ENCODE data around the gene TAPBP. TPM values are rescaled to one million over a fixed set of nuclear protein-coding genes. Genes with fewer than 3 reads are reported as not detected.
A peak's percentile ranks its signal among the peaks of the same experiment; 100 is the strongest.
"Not testable (repeated sequence)": the region's sequence is repeated elsewhere in the genome, so short reads cannot be mapped to it uniquely, and the experiment has no call there.

The TAPBP gene
- total and polyA plus RNA-seq, 9 of the 15 experiments (the other 6 are each of a cell fraction or from before 2014, with no cell fraction given): 5.6 to 74.0 (median 22.3) TPM

- FAIRE-seq; H3K4me3 ChIP-seq; H3K27me3 ChIP-seq (ENCODE audit: control insufficient read depth in 2 of 2, insufficient read depth in 2 of 2, low read length in 2 of 2); H3K9me1 ChIP-seq (ENCODE audit: control insufficient read depth, insufficient read depth, low read length); ATAC-seq; H3K9me3 ChIP-seq (replicated peaks; ENCODE audit: control insufficient read depth, insufficient read depth, low read depth, low read length); DNase-seq (ENCODE audit: extremely low read depth in 1 of 4, low spot score in 3 of 4); H3K79me2 ChIP-seq (ENCODE audit: control insufficient read depth, insufficient read depth, low read length); H4K20me1 ChIP-seq (replicated peaks; ENCODE audit: control insufficient read depth, insufficient read depth, low read length); in situ Hi-C loops (cut with MboI); intact Hi-C loops (cut with micrococcal nuclease); H3K36me3 ChIP-seq (ENCODE audit: control insufficient read depth, insufficient read depth, low read length); H3K27ac ChIP-seq (ENCODE audit: extremely low read depth, low read depth, low read length); H3K9ac ChIP-seq (ENCODE audit: insufficient read depth in 1 of 2, low read depth in 2 of 2, low read length in 2 of 2); H3K4me2 ChIP-seq (ENCODE audit: insufficient read depth, low read length); CTCF ChIA-PET (ENCODE audit: low intra/inter-chr PET ratio); BruUV-seq (replicated peaks): not testable (repeated sequence)
- Histone ChIP-seq H3K4me1 (replicated peaks in 1 of 2; ENCODE audit: control insufficient read depth in 2 of 2, insufficient read depth in 2 of 2, low read length in 2 of 2) (peaks cover 22 to 26% of the 10 kb centered on the region in 2 experiments), H2AFZ (ENCODE audit: low read depth, low read length) (peak overlapping the region; percentile 76)
- POLR2A ChIA-PET: interaction anchor here (0.7 kb wide), 1 partner anchor 47 kb away, joined by 3 read pairs; no protein-coding TSS in a partner anchor
- WGBS (ENCODE audit: insufficient coverage, low coverage, missing lambda C conversion rate): 71% methylated on average over 12 of the region's 12 CpGs
- TF ChIP-seq ZNF121 (CRISPR knock-in tag; conservative IDR thresholded peaks at IDR 0.05) (0 out of 2 replicates have a peak, but pooled peaks have one; percentile 5), BCOR (IDR thresholded peaks at IDR 0.05) (peak; percentile 28; the same call in 1 of the 2 replicates), HLTF (IDR thresholded peaks at IDR 0.05) (0 out of 2 replicates have a peak, but pooled peaks have one; percentile 48)
These were observed 49.6 kb upstream of the TAPBP start for GRCh38 chr6:33363486-33363885.

- no TSS peak for BruUV-seq (replicated peaks)
- H3K4me2 ChIP-seq (ENCODE audit: insufficient read depth, low read length): no peak overlapping the region
- H3K9ac ChIP-seq (ENCODE audit: insufficient read depth in 1 of 2, low read depth in 2 of 2, low read length in 2 of 2): no peak overlapping the region
- DNase-seq (ENCODE audit: extremely low read depth in 1 of 4, low spot score in 3 of 4): no peak
- H3K27me3 ChIP-seq (ENCODE audit: control insufficient read depth in 2 of 2, insufficient read depth in 2 of 2, low read length in 2 of 2): no peaks in the 10 kb centered on the region
- no peak for ATAC-seq
- H2AFZ ChIP-seq (ENCODE audit: low read depth, low read length): no peak overlapping the region
- H3K9me1 ChIP-seq (ENCODE audit: control insufficient read depth, insufficient read depth, low read length): no peaks in the 10 kb centered on the region
- H3K4me1 ChIP-seq (replicated peaks in 1 of 2; ENCODE audit: control insufficient read depth in 2 of 2, insufficient read depth in 2 of 2, low read length in 2 of 2): peaks cover 18 to 25% of the 10 kb centered on the region in 2 experiments
- H3K79me2 ChIP-seq (ENCODE audit: control insufficient read depth, insufficient read depth, low read length): no peaks in the 10 kb centered on the region
- no peak for FAIRE-seq
- no peaks in the 10 kb centered on the region for H3K36me3 ChIP-seq (ENCODE audit: control insufficient read depth, insufficient read depth, low read length)
- no peaks in the 10 kb centered on the region; the same call in 1 of the 2 replicates for H3K9me3 ChIP-seq (replicated peaks; ENCODE audit: control insufficient read depth, insufficient read depth, low read depth, low read length)
- ChIA-PET CTCF (ENCODE audit: low intra/inter-chr PET ratio) (no interaction called here), POLR2A (interaction anchor here (0.6 kb wide), 1 partner anchor 77 kb away, joined by 3 read pairs; no protein-coding TSS in a partner anchor)
- intact Hi-C loops (cut with micrococcal nuclease): no loop called here
- TF ChIP-seq ZBTB26 (CRISPR knock-in tag; IDR thresholded peaks at IDR 0.05) (no peak), FOXA3 (CRISPR knock-in tag; conservative IDR thresholded peaks at IDR 0.05 in 1 of 2, IDR thresholded peaks at IDR 0.05 in 1 of 2) (no peak), CBX8 (IDR thresholded peaks at IDR 0.05; ENCODE audit: borderline replicate concordance, extremely low read depth, low read depth, low read length, poor library complexity, severe bottlenecking) (no peak)
- no peak overlapping the region for H3K27ac ChIP-seq (ENCODE audit: extremely low read depth, low read depth, low read length)
- H3K4me3 ChIP-seq: no peak overlapping the region
- in situ Hi-C loops (cut with MboI): no loop called here
- no peaks in the 10 kb centered on the region for H4K20me1 ChIP-seq (replicated peaks; ENCODE audit: control insufficient read depth, insufficient read depth, low read length)
These were observed 45.5 kb upstream of the TAPBP start for GRCh38 chr6:33359331-33359730.

Data from K562 (cell line).